Fibroblast of skin of abdomen (primary cell): ENCODE results near the gene IGFLR1.

Source experiments
- DNase-seq: peaks from one replicate; pipeline ENCODE4 v3.0.0-alpha.2; 2013

IGFLR1 gene

DNA sequence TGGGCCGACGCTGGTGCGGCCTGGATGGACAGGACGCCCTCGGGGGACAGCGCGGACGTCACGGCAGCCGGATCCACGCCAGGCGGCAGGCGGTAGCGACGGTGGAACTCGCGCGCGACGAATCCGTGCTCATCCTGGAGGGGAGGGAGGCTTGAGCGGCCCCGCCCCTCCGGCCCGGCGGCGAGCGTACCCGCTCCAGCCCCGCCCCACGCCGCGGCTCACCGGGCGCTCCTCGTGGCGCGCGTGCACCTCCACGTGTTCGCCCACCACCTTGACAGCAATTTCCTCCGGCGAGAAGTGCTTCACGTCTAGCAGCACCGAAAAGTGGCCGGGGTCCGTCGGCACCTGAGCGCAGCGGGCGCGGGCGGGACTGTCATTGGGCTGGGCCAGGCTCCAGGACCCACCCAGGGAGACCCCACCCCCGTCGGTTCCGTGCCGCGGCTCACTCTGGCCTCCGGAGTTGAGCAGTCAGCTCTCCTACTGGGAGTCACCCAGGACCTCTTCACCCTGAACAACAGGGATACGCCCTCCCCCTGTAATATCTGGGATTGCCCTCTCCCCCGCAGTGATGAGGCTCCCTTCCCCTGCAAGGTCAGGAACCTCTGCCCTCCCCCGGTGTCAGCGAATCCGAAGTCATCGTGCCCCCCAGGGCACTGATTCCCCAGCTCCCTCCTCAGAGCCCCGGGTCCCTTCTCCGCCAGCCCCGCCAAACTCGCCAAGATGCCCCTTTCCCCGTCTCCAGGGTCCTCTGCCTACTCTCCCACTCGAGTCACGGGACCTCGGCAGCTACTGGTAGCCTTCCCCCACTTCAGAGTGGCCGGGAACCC, 13.5 kb upstream of the IGFLR1 start:
- DNase-seq = peak; percentile 61

DNA sequence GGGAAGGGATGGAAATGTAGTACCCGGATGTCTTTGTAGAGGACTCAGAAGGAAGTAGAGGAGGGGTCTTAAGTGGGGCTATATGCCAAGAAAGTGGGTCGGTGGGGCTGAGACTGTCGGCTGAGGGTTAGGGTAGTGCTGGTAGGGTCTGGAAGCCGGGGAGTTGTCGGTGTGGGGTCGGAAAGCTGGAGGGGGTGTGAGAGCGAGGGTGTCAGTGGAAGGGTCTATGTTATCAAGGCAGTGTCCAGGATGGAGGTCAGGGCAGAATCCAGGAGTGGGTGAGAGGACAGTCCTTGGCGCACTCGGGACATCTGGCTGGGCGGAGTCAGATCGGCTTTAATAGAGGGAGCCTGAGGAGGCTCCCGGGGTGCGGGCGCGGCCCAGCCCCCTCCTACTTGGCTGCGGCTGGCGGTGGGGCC, 12.9 kb upstream of the IGFLR1 start:
- no peak for DNase-seq

DNA sequence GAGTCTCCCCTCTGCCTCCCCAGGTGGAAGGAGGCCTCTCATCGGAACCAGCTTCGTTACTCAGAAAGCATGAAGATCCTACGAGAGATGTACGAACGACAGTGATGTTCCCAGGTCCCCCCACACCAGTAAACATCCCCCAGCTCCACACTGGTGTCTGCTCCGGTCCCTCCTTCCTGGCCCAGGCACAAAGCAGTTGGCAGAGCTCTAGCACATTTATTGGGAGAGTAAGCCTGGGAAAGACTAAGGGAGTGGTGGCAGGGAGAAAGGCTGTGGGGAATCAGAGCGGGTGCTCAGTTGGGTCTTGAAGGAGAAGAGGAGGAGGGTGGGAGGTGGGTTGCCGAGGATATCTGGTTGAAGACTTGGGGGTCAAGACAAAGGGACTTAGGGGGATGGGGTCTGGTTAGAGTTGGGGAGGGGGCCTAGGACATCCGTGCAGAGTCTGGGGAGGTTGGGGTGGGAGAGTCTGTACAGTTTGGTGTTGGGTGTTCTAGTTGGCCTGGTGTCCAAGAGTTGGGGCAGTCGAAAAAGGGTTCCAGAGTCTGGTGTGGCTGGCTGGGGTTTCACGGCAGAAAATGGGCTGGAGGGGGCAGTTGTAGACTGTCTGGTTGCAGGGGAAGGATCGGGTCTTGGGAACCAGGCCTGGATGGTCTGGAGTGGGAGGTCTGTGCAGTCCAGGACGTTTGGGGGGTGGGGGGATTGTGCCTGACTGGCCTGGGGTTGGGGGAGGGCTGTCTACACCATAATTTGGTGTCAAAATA, 12.3 kb upstream of the IGFLR1 start:
- DNase-seq = no peak

DNA sequence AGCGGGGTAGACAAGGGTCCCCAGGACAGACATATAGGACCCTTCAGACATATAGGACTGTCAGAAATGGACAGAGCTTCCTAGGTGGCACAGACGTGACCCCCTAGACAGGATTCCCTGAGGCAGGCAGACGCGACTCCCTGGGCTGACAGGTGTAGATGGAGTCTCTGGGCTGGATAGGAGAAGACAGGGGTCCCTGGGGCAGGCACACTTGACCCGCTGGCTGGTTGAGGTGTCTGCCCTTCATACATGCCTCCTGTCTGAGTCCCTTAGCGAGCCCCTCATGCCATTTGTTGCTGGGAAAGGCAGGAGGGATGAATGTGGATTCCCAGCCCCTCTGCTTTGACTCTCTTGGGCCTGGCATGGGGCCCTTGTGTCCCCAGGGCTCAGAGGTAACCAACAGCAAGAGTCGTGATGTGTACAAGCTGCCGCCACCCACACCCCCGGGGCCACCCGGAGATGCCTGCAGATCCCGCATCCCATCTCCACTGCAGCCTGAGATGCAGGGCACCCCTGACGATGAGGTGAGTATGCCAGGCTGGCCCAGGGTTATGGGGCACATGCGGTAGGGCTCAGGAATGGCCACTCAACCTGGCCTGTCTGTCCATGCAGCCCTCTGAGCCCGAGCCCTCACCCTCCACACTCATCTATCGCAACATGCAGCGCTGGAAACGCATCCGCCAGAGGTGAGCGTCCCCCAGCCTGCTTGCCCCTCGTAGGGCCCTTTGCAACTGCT, 11.6 kb upstream of the IGFLR1 start:
- DNase-seq = no peak

DNA sequence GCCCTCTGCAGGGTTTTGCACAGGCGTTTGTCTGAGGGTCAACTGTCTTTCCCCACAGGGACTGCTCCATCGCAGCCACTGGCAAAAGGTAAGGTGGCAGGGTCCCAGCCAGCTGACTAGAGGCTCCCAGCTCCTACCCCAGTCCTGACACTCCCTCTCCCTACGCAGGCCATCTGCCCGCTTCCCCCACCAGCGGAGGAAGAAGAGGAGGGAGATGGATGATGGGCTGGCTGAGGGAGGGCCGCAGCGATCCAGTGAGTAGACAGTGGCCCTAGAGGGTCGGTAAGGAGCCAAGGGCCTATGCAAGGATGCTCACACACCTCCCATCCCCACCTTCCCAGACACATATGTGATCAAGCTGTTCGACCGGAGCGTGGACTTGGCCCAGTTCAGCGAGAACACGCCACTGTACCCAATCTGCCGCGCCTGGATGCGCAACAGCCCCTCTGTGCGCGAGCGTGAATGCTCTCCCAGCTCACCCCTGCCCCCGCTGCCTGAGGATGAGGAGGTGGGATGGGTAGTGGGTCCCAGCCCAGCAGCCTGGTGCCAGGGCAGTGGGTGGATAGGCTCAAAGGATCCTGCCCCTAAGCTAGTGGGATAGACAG, 10.6 kb upstream of the IGFLR1 start:
- DNase-seq = no peak

DNA sequence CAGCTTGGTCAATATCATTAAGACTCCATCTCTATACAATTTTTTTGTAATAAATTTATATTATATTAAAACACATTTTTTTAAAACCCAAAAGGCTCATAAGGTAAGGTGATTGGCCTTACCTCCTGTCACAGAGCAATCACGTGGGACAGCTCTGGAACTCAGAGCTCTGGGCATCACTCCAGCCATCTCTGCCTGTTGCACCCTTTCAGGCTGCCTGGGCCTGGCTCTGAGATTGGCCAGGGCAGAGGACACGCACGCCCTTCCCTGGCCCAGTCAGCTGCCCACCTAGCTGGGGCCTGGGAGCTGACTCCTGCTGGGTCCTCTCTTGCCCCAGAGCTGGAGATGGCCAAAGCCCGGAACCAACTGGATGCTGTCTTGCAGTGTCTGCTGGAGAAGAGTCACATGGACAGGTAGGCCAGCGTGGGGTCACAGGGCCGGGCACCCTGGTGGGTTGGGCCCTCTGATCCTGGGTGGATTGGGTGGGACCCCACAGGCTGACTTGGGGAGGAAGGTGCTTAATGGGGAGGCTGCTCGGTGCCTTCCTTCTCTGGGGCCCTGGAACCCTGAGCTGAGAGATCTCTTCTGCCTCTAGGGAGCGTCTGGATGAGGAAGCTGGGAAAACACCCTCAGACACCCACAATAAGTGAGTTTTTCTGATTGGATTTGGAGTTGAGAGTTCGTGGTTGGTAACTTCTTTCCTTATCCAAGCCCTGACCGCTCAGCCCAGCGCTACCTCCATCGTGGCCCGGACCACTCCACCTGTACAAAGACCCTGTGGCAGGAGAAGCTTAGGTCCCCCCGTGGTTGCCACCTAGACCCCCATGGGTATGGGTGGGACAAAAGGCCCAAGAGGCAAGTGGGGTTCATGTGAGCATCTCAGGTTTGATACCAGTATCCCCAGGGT, 9.8 kb upstream of the IGFLR1 start:
- DNase-seq = no peak

DNA sequence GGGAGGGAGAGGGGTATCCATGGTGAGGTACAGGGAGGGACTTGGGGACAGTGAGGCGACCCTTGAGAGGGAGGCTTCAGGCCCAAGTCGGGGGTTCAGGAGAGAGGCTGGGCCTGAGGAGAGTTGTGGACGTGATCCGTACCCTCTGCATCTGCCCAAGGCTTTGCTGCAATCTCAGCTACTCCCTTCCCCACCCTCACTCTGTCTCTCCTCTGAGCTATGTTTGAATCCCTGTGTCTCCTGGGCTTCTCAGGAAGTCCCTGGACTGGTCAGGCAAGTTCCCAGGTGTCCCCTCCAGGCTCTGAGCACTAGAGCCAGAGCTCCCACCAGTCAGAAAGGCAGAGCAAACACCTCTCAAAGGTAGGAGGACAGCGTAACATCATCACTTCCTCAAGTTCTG, 7.9 kb upstream of the IGFLR1 start:
- no peak for DNase-seq

DNA sequence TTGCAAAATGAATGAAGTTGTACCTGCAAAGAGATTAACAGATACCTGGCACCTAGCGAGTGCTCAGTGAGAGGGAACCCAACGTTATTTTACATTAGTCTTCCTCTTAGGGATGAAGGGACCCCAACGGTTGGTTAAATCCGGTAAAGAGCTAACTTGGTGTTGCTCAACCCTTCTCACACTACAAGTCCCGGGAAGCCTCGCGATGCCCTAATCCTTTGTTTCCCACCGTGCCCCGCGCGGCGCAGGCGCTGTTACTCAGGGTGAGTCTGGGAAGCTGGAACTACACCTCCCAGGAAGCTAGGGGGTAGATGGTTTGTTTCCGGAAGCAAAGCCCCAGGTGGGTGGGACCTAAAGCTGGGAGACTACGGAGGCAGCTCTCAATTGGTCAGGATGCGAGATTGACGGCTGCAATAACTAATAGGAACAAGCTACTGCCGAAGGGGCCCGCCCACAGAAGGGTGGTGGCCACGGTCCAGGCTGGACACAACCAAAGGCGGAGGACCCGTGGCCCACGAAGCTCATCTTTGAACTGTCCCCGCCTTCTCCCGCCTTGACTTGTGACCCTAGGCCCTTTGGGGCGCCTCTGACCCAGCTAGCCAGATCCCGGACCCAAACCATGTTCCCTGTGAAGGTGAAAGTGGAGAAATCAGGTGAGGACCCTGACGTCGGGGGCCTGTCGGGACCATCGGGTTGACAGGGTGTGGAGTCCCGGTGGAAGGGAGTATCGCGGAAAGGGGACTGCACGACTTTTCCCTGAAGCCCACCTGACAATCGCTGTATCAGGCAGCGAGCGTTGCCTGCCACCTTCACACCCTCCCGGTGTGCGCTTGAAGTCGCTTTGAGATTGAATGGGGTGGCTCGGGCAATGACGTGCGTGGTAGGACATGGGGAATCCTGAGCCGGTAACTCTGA, 6.1 kb upstream of the IGFLR1 start, which contains the start of gene LIN37:
Gene LIN37 (plus strand): TSS at position 471 of the 915 bp plus-strand sequence. CDS start 149 bp downstream, at position 620.
- peak; percentile 99 for DNase-seq

DNA sequence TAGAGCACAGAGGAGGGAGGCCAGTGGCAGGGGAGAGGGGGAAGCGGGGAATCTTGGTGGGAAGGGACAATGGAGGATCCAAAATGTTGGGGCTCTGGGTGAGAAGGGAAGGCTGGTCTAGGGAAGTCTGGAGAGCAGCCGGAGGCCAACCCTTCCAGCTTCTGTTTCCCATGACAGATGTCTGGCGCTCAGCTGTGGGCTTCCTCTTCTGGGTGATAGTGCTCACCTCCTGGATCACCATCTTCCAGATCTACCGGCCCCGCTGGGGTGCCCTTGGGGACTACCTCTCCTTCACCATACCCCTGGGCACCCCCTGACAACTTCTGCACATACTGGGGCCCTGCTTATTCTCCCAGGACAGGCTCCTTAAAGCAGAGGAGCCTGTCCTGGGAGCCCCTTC, 4.3 kb upstream of the IGFLR1 start:
- no peak for DNase-seq

DNA sequence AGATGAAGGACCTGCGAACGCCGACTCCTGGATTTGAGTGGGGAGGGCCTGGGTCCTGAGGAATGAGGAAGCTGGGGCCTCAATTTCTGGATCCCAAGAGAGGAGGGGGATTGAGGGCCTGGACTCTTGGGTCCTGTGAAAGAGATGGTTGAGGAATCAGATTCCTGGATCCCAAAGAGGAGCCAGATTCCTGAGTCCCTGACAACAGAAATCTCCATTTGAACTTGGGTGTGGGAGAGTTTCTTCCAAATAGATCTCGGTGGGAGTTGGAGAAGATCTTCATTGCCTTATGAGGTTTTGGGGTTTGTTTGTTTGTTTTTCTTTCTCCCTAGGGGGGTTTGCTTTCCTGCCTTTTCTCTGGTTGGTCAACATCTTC, 3.8 kb upstream of the IGFLR1 start:
- no peak for DNase-seq

DNA sequence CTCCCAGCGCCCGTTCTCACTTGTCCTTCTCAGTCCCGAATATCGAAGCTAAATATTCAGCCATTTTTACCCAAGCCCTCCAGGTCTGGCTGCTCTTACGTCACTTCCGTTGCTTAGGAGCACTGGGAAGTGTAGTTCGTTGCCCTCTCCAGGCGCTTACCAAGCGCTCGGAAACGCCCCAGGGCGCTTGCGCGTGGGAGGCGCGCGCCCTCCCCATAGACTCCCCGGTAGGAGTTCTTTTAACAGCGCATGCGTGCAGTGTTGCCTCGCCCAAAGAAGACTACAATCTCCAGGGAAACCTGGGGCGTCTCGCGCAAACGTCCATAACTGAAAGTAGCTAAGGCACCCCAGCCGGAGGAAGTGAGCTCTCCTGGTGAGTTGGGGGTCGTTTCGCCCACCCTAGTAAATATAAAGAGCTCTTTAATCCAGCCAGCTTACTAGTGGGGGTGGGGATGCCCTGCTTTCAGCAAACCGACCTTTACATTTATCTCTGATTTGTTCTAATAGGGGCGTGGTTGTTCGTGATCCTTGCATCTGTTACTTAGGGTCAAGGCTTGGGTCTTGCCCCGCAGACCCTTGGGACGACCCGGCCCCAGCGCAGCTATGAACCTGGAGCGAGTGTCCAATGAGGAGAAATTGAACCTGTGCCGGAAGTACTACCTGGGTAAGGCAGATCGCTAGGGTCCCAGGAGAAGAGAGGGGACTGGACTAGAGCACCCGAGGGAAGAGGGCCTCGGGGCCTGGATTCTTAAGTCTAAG, 3.3 kb upstream of the IGFLR1 start, which contains the start of the genes PSENEN and U2AF1L4:
Gene PSENEN (plus strand): TSS at position 324 of the 759 bp plus-strand sequence. CDS start 280 bp downstream, at position 604.
Gene U2AF1L4 (minus strand): TSS at position 91 of the 759 bp plus-strand sequence. CDS start 27 bp downstream, at position 64.
- DNase-seq = peak; percentile 99

DNA sequence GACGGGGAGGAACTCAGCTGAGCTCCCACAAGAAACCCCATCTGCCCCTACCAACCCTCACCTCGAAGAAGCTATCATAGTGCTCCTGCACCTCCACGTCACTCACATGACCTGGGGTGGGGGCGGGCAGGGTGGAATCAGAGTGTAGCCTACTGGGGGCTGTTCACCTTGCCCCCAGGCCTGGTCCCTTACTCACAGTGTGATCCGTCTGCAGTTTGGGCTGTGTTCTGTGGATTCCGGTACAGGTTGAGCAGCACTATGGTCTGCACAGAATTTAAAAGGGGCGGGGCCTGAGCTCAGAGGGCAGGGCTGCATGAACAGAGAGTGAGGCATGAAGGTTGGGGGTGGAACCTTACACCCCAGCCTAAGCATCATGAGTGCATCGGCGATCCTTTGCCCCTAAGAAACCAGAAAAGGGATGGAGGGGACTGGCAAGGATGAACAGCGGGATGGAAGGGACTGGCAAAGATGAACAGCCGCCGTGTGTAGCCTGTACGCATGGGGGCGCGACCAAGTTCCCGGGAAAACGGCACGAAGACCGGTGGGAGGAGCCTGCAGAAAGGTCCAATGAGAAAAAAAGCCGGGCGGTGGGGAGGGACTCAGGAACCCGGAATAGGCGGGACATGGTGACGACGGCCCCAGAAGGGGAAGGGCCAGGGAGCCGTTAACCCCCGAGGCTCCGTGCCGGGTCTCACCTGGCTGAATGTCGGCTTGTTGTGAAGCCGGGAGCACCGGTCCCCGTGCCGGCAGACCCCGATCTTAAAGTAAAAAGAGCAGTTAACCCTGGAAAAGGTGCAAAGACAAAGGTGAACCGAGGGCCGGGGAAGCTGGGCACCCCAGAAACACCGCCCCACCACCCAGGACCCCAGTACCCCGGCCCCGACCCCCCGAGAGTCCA, 2.4 kb upstream of the IGFLR1 start:
- DNase-seq = peak; percentile 96

DNA sequence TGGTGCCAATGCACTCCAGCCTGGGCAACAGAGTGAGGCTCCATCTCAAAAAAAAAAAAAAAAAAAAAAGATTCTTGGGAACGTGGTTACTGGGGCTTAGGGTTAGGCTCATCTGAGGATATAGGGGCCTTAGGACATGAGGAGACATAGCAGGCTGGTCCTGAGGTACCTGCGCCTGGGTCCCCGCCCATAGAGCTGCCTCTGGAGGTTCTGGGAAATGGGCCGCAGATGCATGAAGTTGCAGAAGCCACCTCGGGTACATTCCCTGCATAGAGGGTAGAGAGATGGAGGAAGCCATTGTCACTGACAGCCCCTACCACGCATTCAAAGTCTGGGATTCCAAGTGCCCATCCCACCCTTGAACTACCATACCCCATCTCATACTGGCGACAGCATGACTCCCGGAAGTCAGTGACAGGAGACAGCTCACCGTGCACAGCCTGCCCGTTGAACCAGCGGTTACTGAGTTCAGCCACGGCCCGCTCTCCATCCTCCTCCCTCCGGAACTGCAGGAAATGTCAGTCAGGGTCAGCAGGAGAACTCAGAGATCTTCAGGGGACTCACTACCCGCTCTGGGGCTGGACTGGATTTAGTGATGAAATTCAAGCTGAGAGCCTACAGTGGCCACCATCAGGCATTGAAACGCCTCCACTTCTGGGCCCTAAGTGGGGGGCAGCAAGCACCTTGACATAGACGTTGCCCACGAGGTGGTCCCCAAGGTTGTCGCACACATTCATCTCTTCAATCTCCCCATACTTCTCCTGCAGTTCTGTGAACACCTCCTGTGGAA, 1.6 kb upstream of the IGFLR1 start:
- no peak for DNase-seq

DNA sequence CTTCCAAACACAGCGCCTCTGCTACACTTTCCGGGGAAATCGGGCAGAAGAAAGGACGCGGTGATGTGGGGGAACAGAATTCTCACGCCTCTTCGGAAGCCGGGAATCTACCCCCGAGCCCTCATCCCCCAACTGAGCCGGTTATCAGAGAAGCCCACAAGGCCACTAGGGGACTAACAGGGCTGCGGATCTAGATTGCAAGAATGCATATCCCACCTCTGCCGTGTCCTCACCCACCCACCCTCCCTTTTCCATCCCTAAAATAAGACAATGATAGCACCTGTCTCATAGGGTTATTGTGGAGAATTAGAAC, 1.1 kb downstream of the IGFLR1 start:
- DNase-seq = no peak

DNA sequence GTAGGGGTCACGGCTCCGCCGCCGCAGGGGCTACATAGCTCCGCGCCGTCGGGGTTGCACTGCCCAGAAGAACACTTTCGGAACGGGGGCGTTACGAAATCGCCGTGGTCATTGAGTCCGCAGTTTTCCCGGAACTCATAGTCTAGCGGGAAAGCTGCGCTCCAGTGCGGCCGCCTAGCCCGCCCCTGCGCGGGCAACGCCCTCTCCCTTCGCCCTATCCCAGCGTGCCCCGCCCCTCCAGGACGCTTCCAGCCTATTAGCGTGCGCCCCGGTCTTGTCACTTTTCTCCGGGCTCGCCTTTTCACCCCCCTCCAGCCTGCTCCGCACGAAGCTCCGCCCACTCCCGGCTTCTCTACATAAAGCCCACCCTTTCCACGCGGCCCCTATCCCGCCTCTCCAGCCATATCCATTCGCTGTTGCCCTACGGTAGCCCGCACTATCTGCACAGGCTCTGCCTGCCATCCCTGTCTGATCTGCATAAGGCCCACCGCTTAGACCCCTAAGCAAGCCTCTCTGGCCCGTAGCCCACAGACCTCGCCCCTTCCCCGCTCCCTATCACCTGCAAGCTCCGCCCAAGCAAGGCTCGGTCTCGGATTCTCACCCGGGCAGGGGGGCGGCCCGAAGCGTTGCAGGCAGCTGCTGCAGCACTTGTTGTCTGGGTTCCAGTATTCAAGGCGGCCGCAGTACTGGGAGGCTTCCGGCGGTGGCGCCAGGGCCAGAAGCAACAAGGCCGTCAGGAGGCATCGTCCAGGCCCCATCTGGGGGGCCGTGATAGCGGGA, 1.6 kb downstream of the IGFLR1 start:
- peak; percentile 96 for DNase-seq

DNA sequence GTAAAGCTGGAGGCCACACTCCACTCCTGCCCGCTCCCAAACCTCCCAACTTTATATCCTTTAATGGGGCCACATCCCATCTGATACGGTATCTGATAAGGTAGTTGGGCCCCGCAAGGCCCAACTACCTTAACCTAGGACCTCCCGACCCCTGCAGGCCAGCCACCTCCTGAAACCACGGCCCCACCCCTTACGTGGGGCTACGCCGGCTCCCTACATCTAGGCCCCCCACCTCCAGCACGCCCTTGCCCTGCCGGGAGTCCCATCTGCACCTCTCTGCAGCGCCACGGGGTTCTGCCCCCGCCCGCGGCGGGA, 2.2 kb downstream of the IGFLR1 start:
- DNase-seq = no peak
